Measurements from ENCODE around the gene GTF3C4. TPM values are rescaled to one million over a fixed set of nuclear protein-coding genes. Genes with fewer than 3 reads are reported as not detected.
"Not testable (repeated sequence)": the region's sequence is repeated elsewhere in the genome, so short reads cannot be mapped to it uniquely, and the experiment has no call there.

GTF3C4 gene
- total RNA-seq, 1 donor from 2014 or later: 27.9 TPM

DNA sequence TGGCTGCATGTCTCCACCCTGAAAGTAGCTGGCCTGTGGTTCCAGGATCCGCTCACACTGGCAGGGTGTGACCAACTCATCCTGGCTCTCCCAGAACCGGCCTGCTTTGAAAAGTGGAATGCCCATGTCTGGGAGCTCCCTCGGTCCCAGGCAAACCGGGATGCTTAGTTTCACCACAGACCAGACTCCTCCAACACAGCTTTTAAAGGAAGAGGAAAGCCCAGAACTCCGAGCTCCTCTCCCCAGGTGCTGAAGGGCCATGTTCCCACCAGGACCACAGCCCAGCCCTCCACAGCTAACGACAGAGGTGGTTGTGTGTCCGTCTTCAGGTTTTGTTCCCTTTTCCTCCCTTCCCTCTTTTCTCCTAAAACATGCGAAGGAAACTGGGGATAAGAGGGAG, 38.0 kb downstream of the GTF3C4 start:
- no peak overlapping the region for H2AFZ ChIP-seq (ENCODE audit: low read depth, low read length)
- no peaks in the 10 kb centered on the region for H3K36me3 ChIP-seq (ENCODE audit: insufficient read depth, low read length)
- no peaks in the 10 kb centered on the region for H3K4me1 Mint-ChIP-seq (ENCODE audit: low read depth, unreplicated experiment)
- no peak overlapping the region for H3K4me3 Mint-ChIP-seq (ENCODE audit: unreplicated experiment)
- H3K9me3 ChIP-seq (ENCODE audit: insufficient read depth, low read depth, low read length): no peaks in the 10 kb centered on the region
- no peak for FAIRE-seq
- H3K4me3 ChIP-seq (ENCODE audit: insufficient read depth, low read depth, low read length): no peak overlapping the region
- H3K9ac ChIP-seq (ENCODE audit: low read length): no peak overlapping the region
- H3K79me2 ChIP-seq (ENCODE audit: insufficient read depth, low read length): no peaks in the 10 kb centered on the region
- H3K4me1 ChIP-seq (ENCODE audit: insufficient read depth, low read length): no peaks in the 10 kb centered on the region
- no peaks in the 10 kb centered on the region for H4K20me1 ChIP-seq (ENCODE audit: insufficient read depth, low read length)
- peaks cover 22% of the 10 kb centered on the region for H3K27me3 Mint-ChIP-seq (ENCODE audit: low read depth, unreplicated experiment)
- H3K36me3 Mint-ChIP-seq (ENCODE audit: low read depth, unreplicated experiment): no peaks in the 10 kb centered on the region
- no peak for TF ChIP-seq EZH2 (IDR thresholded peaks at IDR 0.05; ENCODE audit: insufficient read depth, low read length)
- TF ChIP-seq, protein P1, sequence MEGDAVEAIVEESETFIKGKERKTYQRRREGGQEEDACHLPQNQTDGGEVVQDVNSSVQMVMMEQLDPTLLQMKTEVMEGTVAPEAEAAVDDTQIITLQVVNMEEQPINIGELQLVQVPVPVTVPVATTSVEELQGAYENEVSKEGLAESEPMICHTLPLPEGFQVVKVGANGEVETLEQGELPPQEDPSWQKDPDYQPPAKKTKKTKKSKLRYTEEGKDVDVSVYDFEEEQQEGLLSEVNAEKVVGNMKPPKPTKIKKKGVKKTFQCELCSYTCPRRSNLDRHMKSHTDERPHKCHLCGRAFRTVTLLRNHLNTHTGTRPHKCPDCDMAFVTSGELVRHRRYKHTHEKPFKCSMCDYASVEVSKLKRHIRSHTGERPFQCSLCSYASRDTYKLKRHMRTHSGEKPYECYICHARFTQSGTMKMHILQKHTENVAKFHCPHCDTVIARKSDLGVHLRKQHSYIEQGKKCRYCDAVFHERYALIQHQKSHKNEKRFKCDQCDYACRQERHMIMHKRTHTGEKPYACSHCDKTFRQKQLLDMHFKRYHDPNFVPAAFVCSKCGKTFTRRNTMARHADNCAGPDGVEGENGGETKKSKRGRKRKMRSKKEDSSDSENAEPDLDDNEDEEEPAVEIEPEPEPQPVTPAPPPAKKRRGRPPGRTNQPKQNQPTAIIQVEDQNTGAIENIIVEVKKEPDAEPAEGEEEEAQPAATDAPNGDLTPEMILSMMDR (IDR thresholded peaks at IDR 0.05; ENCODE audit: insufficient read depth, low read depth, low read length): no peak
- no peak for DNase-seq (ENCODE audit: low read depth)
- H3K27ac ChIP-seq (ENCODE audit: low read depth, low read length): no peak overlapping the region
- H3K4me2 ChIP-seq (ENCODE audit: low read length): no peak overlapping the region
- H3K9me3 Mint-ChIP-seq (ENCODE audit: unreplicated experiment): peaks cover 2% of the 10 kb centered on the region
- no peak overlapping the region for H3K27ac Mint-ChIP-seq (ENCODE audit: unreplicated experiment)
- peaks cover 9% of the 10 kb centered on the region for H3K27me3 ChIP-seq (ENCODE audit: insufficient read depth, low read length)

DNA sequence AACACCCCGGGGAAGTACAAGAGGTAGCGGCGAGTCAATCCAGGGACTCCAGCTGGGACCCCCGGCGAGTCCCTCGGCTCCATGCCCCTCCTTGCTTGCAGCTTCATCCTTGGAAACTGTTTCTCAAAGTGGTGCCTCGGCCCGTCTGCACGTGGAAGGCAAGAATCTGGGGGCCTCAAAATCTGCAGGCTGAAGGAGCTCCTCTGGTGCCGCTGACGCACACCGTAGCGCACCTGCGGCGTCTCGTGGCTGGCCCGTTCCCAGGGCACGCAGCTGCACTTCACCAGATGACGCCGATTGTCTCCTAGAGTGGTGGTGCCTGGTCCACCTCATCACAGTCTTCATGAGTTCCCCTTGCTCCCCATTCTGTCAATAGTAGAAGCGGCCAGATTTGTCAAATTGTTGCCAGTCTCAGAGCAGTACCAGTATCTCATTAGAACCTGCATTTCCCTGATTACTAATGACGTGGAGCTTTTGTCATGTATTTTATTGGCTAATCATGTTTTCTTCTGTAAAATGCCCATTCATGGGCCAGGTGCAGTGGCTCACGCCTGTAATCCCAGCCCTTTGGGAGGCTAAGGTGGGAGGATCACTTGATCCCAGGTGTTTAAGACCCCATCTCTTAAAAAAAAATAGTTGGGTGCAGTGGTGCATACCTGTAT, 38.6 kb downstream of the GTF3C4 start:
- H3K27ac Mint-ChIP-seq (ENCODE audit: unreplicated experiment): no peak overlapping the region
- Histone ChIP-seq H3K4me1 (ENCODE audit: insufficient read depth, low read length) (no peaks in the 10 kb centered on the region), H3K4me3 (ENCODE audit: insufficient read depth, low read depth, low read length) (no peak overlapping the region), H4K20me1 (ENCODE audit: insufficient read depth, low read length) (no peaks in the 10 kb centered on the region), H3K9me3 (ENCODE audit: insufficient read depth, low read depth, low read length) (no peaks in the 10 kb centered on the region), H3K79me2 (ENCODE audit: insufficient read depth, low read length) (no peaks in the 10 kb centered on the region), H3K27me3 (ENCODE audit: insufficient read depth, low read length) (peaks cover 9% of the 10 kb centered on the region), H3K36me3 (ENCODE audit: insufficient read depth, low read length) (no peaks in the 10 kb centered on the region), H3K4me2 (ENCODE audit: low read length) (no peak overlapping the region), H2AFZ (ENCODE audit: low read depth, low read length) (no peak overlapping the region), H3K27ac (ENCODE audit: low read depth, low read length) (no peak overlapping the region), H3K9ac (ENCODE audit: low read length) (no peak overlapping the region)
- no peaks in the 10 kb centered on the region for H3K36me3 Mint-ChIP-seq (ENCODE audit: low read depth, unreplicated experiment)
- DNase-seq (ENCODE audit: low read depth) (no peak), FAIRE-seq (no peak)
- H3K27me3 Mint-ChIP-seq (ENCODE audit: low read depth, unreplicated experiment): peaks cover 21% of the 10 kb centered on the region
- TF ChIP-seq EZH2 (IDR thresholded peaks at IDR 0.05; ENCODE audit: insufficient read depth, low read length): no peak
- TF ChIP-seq, protein P1 (IDR thresholded peaks at IDR 0.05; ENCODE audit: insufficient read depth, low read depth, low read length): no peak
- no peaks in the 10 kb centered on the region for H3K4me1 Mint-ChIP-seq (ENCODE audit: low read depth, unreplicated experiment)
- H3K4me3 Mint-ChIP-seq (ENCODE audit: unreplicated experiment): no peak overlapping the region
- peaks cover 2% of the 10 kb centered on the region for H3K9me3 Mint-ChIP-seq (ENCODE audit: unreplicated experiment)

DNA sequence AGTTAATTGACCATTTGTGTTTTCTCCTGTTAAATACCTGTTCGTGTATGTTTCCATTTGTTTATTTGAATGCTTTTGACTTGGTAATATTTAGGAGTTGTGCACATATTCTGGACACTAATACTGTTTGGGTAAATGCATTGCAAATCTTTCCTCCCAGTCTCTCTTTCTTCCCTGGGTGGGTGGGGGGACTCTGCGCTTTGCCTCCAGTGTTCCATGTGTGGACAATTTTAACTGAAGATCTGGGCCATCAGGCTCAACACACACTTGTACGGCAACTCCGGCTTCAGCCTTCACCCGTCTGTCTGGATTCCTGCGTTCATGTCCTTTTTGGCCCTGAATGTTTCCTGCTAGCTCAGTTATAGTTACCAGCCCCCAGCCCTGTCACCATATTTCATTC, 40.1 kb downstream of the GTF3C4 start:
- no peaks in the 10 kb centered on the region for H3K79me2 ChIP-seq (ENCODE audit: insufficient read depth, low read length)
- H3K27me3 ChIP-seq (ENCODE audit: insufficient read depth, low read length): peaks cover 9% of the 10 kb centered on the region
- no peak overlapping the region for H2AFZ ChIP-seq (ENCODE audit: low read depth, low read length)
- no peaks in the 10 kb centered on the region for H3K4me1 ChIP-seq (ENCODE audit: insufficient read depth, low read length)
- Mint-ChIP-seq H3K36me3 (ENCODE audit: low read depth, unreplicated experiment) (no peaks in the 10 kb centered on the region), H3K9me3 (ENCODE audit: unreplicated experiment) (peaks cover 2% of the 10 kb centered on the region), H3K27me3 (ENCODE audit: low read depth, unreplicated experiment) (peaks cover 19% of the 10 kb centered on the region), H3K4me3 (ENCODE audit: unreplicated experiment) (no peak overlapping the region), H3K4me1 (ENCODE audit: low read depth, unreplicated experiment) (no peaks in the 10 kb centered on the region), H3K27ac (ENCODE audit: unreplicated experiment) (no peak overlapping the region)
- H3K27ac ChIP-seq (ENCODE audit: low read depth, low read length): no peak overlapping the region
- no peak for TF ChIP-seq EZH2 (IDR thresholded peaks at IDR 0.05; ENCODE audit: insufficient read depth, low read length)
- TF ChIP-seq, protein P1 (IDR thresholded peaks at IDR 0.05; ENCODE audit: insufficient read depth, low read depth, low read length): no peak
- H3K9ac ChIP-seq (ENCODE audit: low read length): no peak overlapping the region
- H3K9me3 ChIP-seq (ENCODE audit: insufficient read depth, low read depth, low read length): no peaks in the 10 kb centered on the region
- H3K4me3 ChIP-seq (ENCODE audit: insufficient read depth, low read depth, low read length): no peak overlapping the region
- FAIRE-seq (no peak), DNase-seq (ENCODE audit: low read depth) (no peak)
- H4K20me1 ChIP-seq (ENCODE audit: insufficient read depth, low read length): no peaks in the 10 kb centered on the region
- no peaks in the 10 kb centered on the region for H3K36me3 ChIP-seq (ENCODE audit: insufficient read depth, low read length)
- H3K4me2 ChIP-seq (ENCODE audit: low read length): no peak overlapping the region

DNA sequence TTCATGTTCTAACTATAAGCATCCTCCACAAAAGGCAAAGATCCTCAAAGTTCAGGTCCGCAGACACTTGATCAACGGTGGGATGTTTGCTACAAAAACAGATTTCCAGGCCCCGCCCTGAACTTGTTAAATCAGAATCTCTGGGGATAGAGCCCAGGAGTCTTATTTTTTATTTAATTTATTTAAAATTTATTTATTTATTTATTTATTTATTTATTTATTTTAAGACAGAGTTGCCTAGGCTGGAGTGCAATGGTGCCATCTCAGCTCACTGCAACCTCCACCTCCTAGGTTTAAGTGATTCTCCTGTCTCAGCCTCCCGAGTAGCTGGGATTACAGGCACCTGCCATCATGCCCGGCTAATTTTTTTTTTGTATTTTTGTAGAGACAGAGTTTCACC, 40.9 kb downstream of the GTF3C4 start:
- not testable (repeated sequence) for H3K4me1 ChIP-seq (ENCODE audit: insufficient read depth, low read length); FAIRE-seq; H3K4me1 Mint-ChIP-seq (ENCODE audit: low read depth, unreplicated experiment); H3K9ac ChIP-seq (ENCODE audit: low read length); H3K27ac Mint-ChIP-seq (ENCODE audit: unreplicated experiment); H4K20me1 ChIP-seq (ENCODE audit: insufficient read depth, low read length); H3K4me3 ChIP-seq (ENCODE audit: insufficient read depth, low read depth, low read length); H3K27ac ChIP-seq (ENCODE audit: low read depth, low read length); H3K9me3 ChIP-seq (ENCODE audit: insufficient read depth, low read depth, low read length); H3K36me3 Mint-ChIP-seq (ENCODE audit: low read depth, unreplicated experiment); H3K4me2 ChIP-seq (ENCODE audit: low read length); H3K79me2 ChIP-seq (ENCODE audit: insufficient read depth, low read length); H3K27me3 ChIP-seq (ENCODE audit: insufficient read depth, low read length); H3K9me3 Mint-ChIP-seq (ENCODE audit: unreplicated experiment); DNase-seq (ENCODE audit: low read depth); H3K36me3 ChIP-seq (ENCODE audit: insufficient read depth, low read length); H3K4me3 Mint-ChIP-seq (ENCODE audit: unreplicated experiment); H2AFZ ChIP-seq (ENCODE audit: low read depth, low read length)
- peaks cover 19% of the 10 kb centered on the region for H3K27me3 Mint-ChIP-seq (ENCODE audit: low read depth, unreplicated experiment)

Data from astrocyte (in vitro differentiated cells and primary cell).